H9 (cell line): ENCODE results near the gene OR6K6. TPM values are rescaled to one million over a fixed set of nuclear protein-coding genes. Genes with fewer than 3 reads are reported as not detected.

Source experiments
- DNase-seq: peaks from one replicate; pipeline ENCODE4 v3.0.0-alpha.2; 2017
- H2AFZ ChIP-seq: one replicate; pipeline ENCODE4 v1.6.1; 2013; ENCODE audit warnings: mild to moderate bottlenecking, low read length, control low read depth, moderate library complexity
- H2AK5ac ChIP-seq: 2 replicates; pipeline ENCODE4 v1.6.1; 2013; ENCODE audit warnings: low read length, control low read depth, mixed read lengths; ENCODE audit not compliant: insufficient read length
- H2BK120ac ChIP-seq: one replicate; pipeline ENCODE4 v1.6.1; 2013; ENCODE audit warnings: low read depth, mild to moderate bottlenecking, low read length, control low read depth, inconsistent platforms; ENCODE audit not compliant: poor library complexity, severe bottlenecking
- H2BK12ac ChIP-seq: 2 replicates; pipeline ENCODE4 v1.6.1; 2013; ENCODE audit warnings: low read length, control low read depth, mixed read lengths, low read depth; ENCODE audit not compliant: insufficient read length
- H2BK15ac ChIP-seq: 2 replicates; pipeline ENCODE4 v1.6.1; 2013; ENCODE audit warnings: low read depth, low read length, control low read depth
- H2BK20ac ChIP-seq: one replicate; pipeline ENCODE4 v1.6.1; 2013; ENCODE audit warnings: low read depth, mild to moderate bottlenecking, low read length, control low read depth, inconsistent platforms; ENCODE audit not compliant: poor library complexity, severe bottlenecking
- H2BK5ac ChIP-seq: 2 replicates; pipeline ENCODE4 v1.6.1; 2013; ENCODE audit warnings: low read length, control low read depth, mixed read lengths; ENCODE audit not compliant: insufficient read length
- H3K14ac ChIP-seq: 2 replicates; pipeline ENCODE4 v1.6.1; 2013; ENCODE audit warnings: low read length, control low read depth; ENCODE audit not compliant: insufficient read depth
- H3K18ac ChIP-seq: 2 replicates; pipeline ENCODE4 v1.6.1; 2013; ENCODE audit warnings: low read depth, mild to moderate bottlenecking, mixed read lengths, low read length, control low read depth; ENCODE audit not compliant: insufficient read length
- H3K23ac ChIP-seq: 2 replicates; pipeline ENCODE4 v1.6.1; 2013; ENCODE audit warnings: low read length, control low read depth, mixed read lengths, low read depth; ENCODE audit not compliant: insufficient read length
- H3K23me2 ChIP-seq: 2 replicates; pipeline ENCODE4 v1.6.1; 2013; ENCODE audit warnings: low read depth, mild to moderate bottlenecking, mixed read lengths, low read length, control low read depth; ENCODE audit not compliant: insufficient read length, poor library complexity, severe bottlenecking
- H3K27ac ChIP-seq: 2 replicates; pipeline ENCODE4 v1.5.1; 2013; ENCODE audit warnings: low read length, control low read depth, mixed read lengths, low read depth; ENCODE audit not compliant: insufficient read length
- H3K27me3 ChIP-seq: 2 replicates; pipeline ENCODE4 v1.6.1; 2013; ENCODE audit warnings: low read length, control low read depth, inconsistent platforms; ENCODE audit not compliant: insufficient read depth
- H3K4ac ChIP-seq: 2 replicates; pipeline ENCODE4 v1.6.1; 2013; ENCODE audit warnings: low read depth, mild to moderate bottlenecking, control low read depth, inconsistent platforms, low read length, moderate library complexity
- H3K4me1 ChIP-seq: 2 replicates; pipeline ENCODE4 v1.6.1; 2013; ENCODE audit warnings: low read length, control low read depth, inconsistent platforms; ENCODE audit not compliant: insufficient read depth
- H3K4me2 ChIP-seq: 2 replicates; pipeline ENCODE4 v1.6.1; 2013; ENCODE audit warnings: low read length, control low read depth, mixed read lengths; ENCODE audit not compliant: insufficient read length, insufficient read depth
- H3K56ac ChIP-seq: 2 replicates; pipeline ENCODE4 v1.6.1; 2013; ENCODE audit warnings: low read depth, mild to moderate bottlenecking, mixed read lengths, low read length, control low read depth; ENCODE audit not compliant: insufficient read length
- H3K79me1 ChIP-seq: 2 replicates; pipeline ENCODE4 v1.6.1; 2013; ENCODE audit warnings: low read depth, mild to moderate bottlenecking, moderate library complexity, low read length, control low read depth, inconsistent platforms; ENCODE audit not compliant: insufficient read depth, poor library complexity, severe bottlenecking
- H3K79me2 ChIP-seq: 2 replicates; pipeline ENCODE4 v1.6.1; 2013; ENCODE audit warnings: low read length, control low read depth, inconsistent platforms; ENCODE audit not compliant: insufficient read depth
- H3K9ac ChIP-seq: 2 replicates; pipeline ENCODE4 v1.6.1; 2013; ENCODE audit warnings: low read length, control low read depth, mixed read lengths; ENCODE audit not compliant: insufficient read length; ENCODE audit errors: extremely low read depth
- H3K9me3 ChIP-seq: one replicate; pipeline ENCODE4 v1.6.1; 2013; ENCODE audit warnings: low read depth, low read length, inconsistent platforms; ENCODE audit not compliant: control insufficient read depth
- H3T11ph ChIP-seq: one replicate; pipeline ENCODE4 v1.6.1; 2013; ENCODE audit warnings: mild to moderate bottlenecking, low read length, control low read depth, inconsistent platforms
- H4K20me1 ChIP-seq: one replicate; pipeline ENCODE4 v1.6.1; 2013; ENCODE audit not compliant: control insufficient read depth, insufficient read length, insufficient read depth
- H4K5ac ChIP-seq: 2 replicates; pipeline ENCODE4 v1.6.1; 2013; ENCODE audit warnings: low read depth, mild to moderate bottlenecking, mixed read lengths, low read length, control low read depth; ENCODE audit not compliant: insufficient read length
- H4K8ac ChIP-seq: replicated peaks from 2 replicates; pipeline ENCODE4 v1.6.1; 2013; ENCODE audit warnings: low read length, control low read depth, mixed read lengths, low read depth; ENCODE audit not compliant: insufficient read length
- H4K91ac ChIP-seq: 2 replicates; pipeline ENCODE4 v1.6.1; 2013; ENCODE audit warnings: low read depth, mild to moderate bottlenecking, moderate library complexity, mixed read lengths, low read length, control low read depth; ENCODE audit not compliant: insufficient read length
- H3K27ac Mint-ChIP-seq, 3 experiments: 2 replicates in 2 of 3; 3 replicates in 1 of 3; pipeline ENCODE4 v1.8.0; 2020 to 2021; ENCODE audit warnings: mixed read lengths in 3 of 3, mild to moderate bottlenecking in 1 of 3, moderate library complexity in 1 of 3
- H3K27me3 Mint-ChIP-seq: 2 replicates; pipeline ENCODE4 v1.8.0; 2021; ENCODE audit warnings: low read depth, mild to moderate bottlenecking, moderate library complexity, mixed read lengths
- H3K36me3 Mint-ChIP-seq, 3 experiments: 2 replicates in 2 of 3; 3 replicates in 1 of 3; pipeline ENCODE4 v1.8.0; 2020 to 2021; ENCODE audit warnings: low read depth in 3 of 3, mixed read lengths in 3 of 3; ENCODE audit not compliant: insufficient read depth in 1 of 3
- H3K4me1 Mint-ChIP-seq, 2 experiments: 2 replicates each; pipeline ENCODE4 v1.8.0; 2020; ENCODE audit warnings: mixed read lengths in 2 of 2
- H3K4me3 Mint-ChIP-seq, 2 experiments: 2 replicates in 1 of 2; 3 replicates in 1 of 2; pipeline ENCODE4 v1.8.0; 2020 to 2021; ENCODE audit warnings: mild to moderate bottlenecking in 2 of 2, mixed read lengths in 2 of 2, moderate library complexity in 1 of 2
- H3K9me3 Mint-ChIP-seq, 2 experiments: 2 replicates in 1 of 2; 3 replicates in 1 of 2; pipeline ENCODE4 v1.8.0; 2020; ENCODE audit warnings: mild to moderate bottlenecking in 2 of 2, mixed read lengths in 2 of 2, moderate library complexity in 1 of 2
- WGBS: extraction: QIAGEN DNeasy Blood & Tissue Kit; methylation state at CpG from one replicate; pipeline ENCODE4 v1.1.7; 2013; ENCODE audit warnings: missing lambda C conversion rate, low lambda C conversion rate, mixed read lengths; ENCODE audit not compliant: insufficient read length; ENCODE audit errors: extremely low coverage; 5-methylcytosine and 5-hydroxymethylcytosine counted together
- total RNA-seq: library from RNA; stranded (reverse); gene quantifications from 2 replicates; pipeline ENCODE4 v1.2.1, GENCODE V29; 2021
- TF ChIP-seq, protein P1 (sequence below): fragments of 200-600 bp; sonication (generic); conservative IDR thresholded peaks from 3 replicates; pipeline ENCODE4 v1.8.0; 2021; ENCODE audit warnings: antibody characterized with exemption, mild to moderate bottlenecking

Gene OR6K6
- total RNA-seq, 1 experiment from 2014 or later, result not detected

DNA sequence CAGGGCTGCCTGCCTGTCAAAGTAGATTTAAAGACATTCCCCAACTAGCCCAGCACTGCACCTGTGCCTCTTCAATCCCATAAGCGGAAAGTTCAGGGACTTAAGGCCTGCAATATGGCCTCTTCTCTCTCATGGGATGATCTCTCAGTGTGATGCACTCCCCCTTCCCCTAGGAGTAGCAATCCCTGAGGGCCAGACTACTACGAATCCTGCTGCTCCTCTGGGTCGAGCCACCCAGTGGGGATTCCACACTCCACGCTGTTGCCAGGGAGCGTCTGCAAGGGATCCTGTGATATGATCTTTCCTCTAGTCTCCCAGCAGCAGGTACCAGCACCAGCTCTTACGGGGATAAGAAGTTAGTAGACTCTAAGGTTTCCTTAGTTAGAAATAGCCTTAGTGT lies 39.7 kb downstream of the OR6K6 start:
- Histone ChIP-seq H3K23ac (no peak overlapping the region), H3K4me1 (no peaks in the 10 kb centered on the region), H4K91ac (no peak overlapping the region), H2BK5ac (no peak overlapping the region), H3K27ac (no peak overlapping the region), H2BK20ac (no peak overlapping the region), H3K4me2 (no peak overlapping the region), H3K79me2 (no peaks in the 10 kb centered on the region), H2BK120ac (no peak overlapping the region), H2AFZ (no peak overlapping the region), H3K4ac (no peak overlapping the region), H3K23me2 (no peaks in the 10 kb centered on the region), H4K8ac (no peak overlapping the region), H3K79me1 (no peaks in the 10 kb centered on the region), H2BK12ac (no peak overlapping the region), H3K14ac (no peak overlapping the region), H4K20me1 (no peaks in the 10 kb centered on the region), H3K27me3 (no peaks in the 10 kb centered on the region), H3K18ac (no peak overlapping the region), H3K56ac (no peak overlapping the region), H4K5ac (no peak overlapping the region), H2BK15ac (no peak overlapping the region), H3T11ph (no peak overlapping the region), H2AK5ac (no peak overlapping the region), H3K9ac (no peak overlapping the region), H3K9me3 (no peaks in the 10 kb centered on the region)
- Mint-ChIP-seq H3K36me3 (no peaks in the 10 kb centered on the region), H3K4me3 (no peak overlapping the region), H3K27me3 (no peaks in the 10 kb centered on the region), H3K4me1 (peaks cover 6 to 12% of the 10 kb centered on the region in 2 experiments; a peak in 3 of 4 replicates), H3K9me3 (no peaks in the 10 kb centered on the region; a peak in 1 of 5 replicates), H3K27ac (no peak overlapping the region)
- no CpG with 5 or more reads among the region's 6 CpGs for WGBS
- no peak for DNase-seq
- TF ChIP-seq, protein P1, sequence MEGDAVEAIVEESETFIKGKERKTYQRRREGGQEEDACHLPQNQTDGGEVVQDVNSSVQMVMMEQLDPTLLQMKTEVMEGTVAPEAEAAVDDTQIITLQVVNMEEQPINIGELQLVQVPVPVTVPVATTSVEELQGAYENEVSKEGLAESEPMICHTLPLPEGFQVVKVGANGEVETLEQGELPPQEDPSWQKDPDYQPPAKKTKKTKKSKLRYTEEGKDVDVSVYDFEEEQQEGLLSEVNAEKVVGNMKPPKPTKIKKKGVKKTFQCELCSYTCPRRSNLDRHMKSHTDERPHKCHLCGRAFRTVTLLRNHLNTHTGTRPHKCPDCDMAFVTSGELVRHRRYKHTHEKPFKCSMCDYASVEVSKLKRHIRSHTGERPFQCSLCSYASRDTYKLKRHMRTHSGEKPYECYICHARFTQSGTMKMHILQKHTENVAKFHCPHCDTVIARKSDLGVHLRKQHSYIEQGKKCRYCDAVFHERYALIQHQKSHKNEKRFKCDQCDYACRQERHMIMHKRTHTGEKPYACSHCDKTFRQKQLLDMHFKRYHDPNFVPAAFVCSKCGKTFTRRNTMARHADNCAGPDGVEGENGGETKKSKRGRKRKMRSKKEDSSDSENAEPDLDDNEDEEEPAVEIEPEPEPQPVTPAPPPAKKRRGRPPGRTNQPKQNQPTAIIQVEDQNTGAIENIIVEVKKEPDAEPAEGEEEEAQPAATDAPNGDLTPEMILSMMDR, result no peak
